IPS-18c (cell line): Measurements from ENCODE around the gene NAA16.
"Not testable (repeated sequence)": the region's sequence is repeated elsewhere in the genome, so short reads cannot be mapped to it uniquely, and the experiment has no call there.

Experiments used
- H3K4me3 ChIP-seq: 2 replicates; pipeline ENCODE4 v1.7.0; 2013; ENCODE audit warnings: low read depth, mild to moderate bottlenecking, low read length, moderate library complexity; ENCODE audit not compliant: insufficient read depth
- H3K9me3 ChIP-seq: one replicate; pipeline ENCODE4 v1.6.1; 2013; ENCODE audit warnings: mild to moderate bottlenecking, low read length, moderate library complexity; ENCODE audit not compliant: control insufficient read depth, insufficient read depth

NAA16 gene

GRCh38 chr13:41332829-41333228, 21.8 kb downstream of the NAA16 start:
- Histone ChIP-seq H3K4me3 (no peak overlapping the region), H3K9me3 (no peaks in the 10 kb centered on the region)

- no peak overlapping the region for H3K4me3 ChIP-seq
Observed at GRCh38 chr13:41334810-41335209, 23.7 kb downstream of the NAA16 start.

GRCh38 chr13:41344358-41344757, 33.3 kb downstream of the NAA16 start:
- no peaks in the 10 kb centered on the region for H3K9me3 ChIP-seq
- H3K4me3 ChIP-seq, result no peak overlapping the region

More at GRCh38 chr13:41334810-41335209, 23.7 kb downstream of the NAA16 start:
- no peaks in the 10 kb centered on the region for H3K9me3 ChIP-seq

- H3K4me3 ChIP-seq, result no peak overlapping the region
- no peaks in the 10 kb centered on the region for H3K9me3 ChIP-seq
Observed at GRCh38 chr13:41345165-41345913, 34.3 kb downstream of the NAA16 start.

- no peaks in the 10 kb centered on the region for H3K9me3 ChIP-seq
- no peak overlapping the region for H3K4me3 ChIP-seq
Observed at GRCh38 chr13:41345914-41346589, 35.0 kb downstream of the NAA16 start.

GRCh38 chr13:41352935-41353840, 42.1 kb downstream of the NAA16 start:
- no peaks in the 10 kb centered on the region for H3K9me3 ChIP-seq
- no peak overlapping the region for H3K4me3 ChIP-seq

- H3K4me3 ChIP-seq, result no peak overlapping the region
Observed at GRCh38 chr13:41354416-41354815, 43.3 kb downstream of the NAA16 start.

GRCh38 chr13:41356385-41356648, 45.2 kb downstream of the NAA16 start:
- not testable (repeated sequence) for H3K9me3 ChIP-seq, H3K4me3 ChIP-seq

More at GRCh38 chr13:41354416-41354815, 43.3 kb downstream of the NAA16 start:
- H3K9me3 ChIP-seq, result no peaks in the 10 kb centered on the region

- H3K9me3 ChIP-seq, result no peaks in the 10 kb centered on the region
- no peak overlapping the region for H3K4me3 ChIP-seq
Observed at GRCh38 chr13:41356786-41357185, 45.7 kb downstream of the NAA16 start.

GRCh38 chr13:41361491-41361890, 50.4 kb downstream of the NAA16 start:
- Histone ChIP-seq H3K9me3 (no peaks in the 10 kb centered on the region), H3K4me3 (no peak overlapping the region)

- no peaks in the 10 kb centered on the region for H3K9me3 ChIP-seq
- no peak overlapping the region for H3K4me3 ChIP-seq
Observed at GRCh38 chr13:41364043-41364442, 53.0 kb downstream of the NAA16 start.

- no peak overlapping the region for H3K4me3 ChIP-seq
Observed at GRCh38 chr13:41365631-41366030, 54.6 kb downstream of the NAA16 start.

GRCh38 chr13:41370736-41371135, 59.7 kb downstream of the NAA16 start:
- Histone ChIP-seq H3K9me3 (no peaks in the 10 kb centered on the region), H3K4me3 (no peak overlapping the region)

More at GRCh38 chr13:41365631-41366030, 54.6 kb downstream of the NAA16 start:
- H3K9me3 ChIP-seq, result no peaks in the 10 kb centered on the region

- Histone ChIP-seq H3K4me3 (no peak overlapping the region), H3K9me3 (no peaks in the 10 kb centered on the region)
Observed at GRCh38 chr13:41377446-41377845, 66.4 kb downstream of the NAA16 start.

GRCh38 chr13:41382431-41382830, 71.4 kb downstream of the NAA16 start:
- H3K9me3 ChIP-seq, result no peaks in the 10 kb centered on the region
- no peak overlapping the region for H3K4me3 ChIP-seq

- Histone ChIP-seq H3K4me3 (no peak overlapping the region), H3K9me3 (no peaks in the 10 kb centered on the region)
Observed at GRCh38 chr13:41383386-41383785, 72.3 kb downstream of the NAA16 start.

- no peak overlapping the region for H3K4me3 ChIP-seq
- no peaks in the 10 kb centered on the region for H3K9me3 ChIP-seq
Observed at GRCh38 chr13:41384749-41385503, 73.9 kb downstream of the NAA16 start.
